ENCODE data around the gene TCEAL8. TPM values are rescaled to one million over a fixed set of nuclear protein-coding genes. Genes with fewer than 3 reads are reported as not detected.
"Not testable (repeated sequence)": the region's sequence is repeated elsewhere in the genome, so short reads cannot be mapped to it uniquely, and the experiment has no call there.

TCEAL8 gene
- total RNA-seq, 3 donors from 2014 or later = 17.1 to 23.4 (median 21.2) TPM

DNA sequence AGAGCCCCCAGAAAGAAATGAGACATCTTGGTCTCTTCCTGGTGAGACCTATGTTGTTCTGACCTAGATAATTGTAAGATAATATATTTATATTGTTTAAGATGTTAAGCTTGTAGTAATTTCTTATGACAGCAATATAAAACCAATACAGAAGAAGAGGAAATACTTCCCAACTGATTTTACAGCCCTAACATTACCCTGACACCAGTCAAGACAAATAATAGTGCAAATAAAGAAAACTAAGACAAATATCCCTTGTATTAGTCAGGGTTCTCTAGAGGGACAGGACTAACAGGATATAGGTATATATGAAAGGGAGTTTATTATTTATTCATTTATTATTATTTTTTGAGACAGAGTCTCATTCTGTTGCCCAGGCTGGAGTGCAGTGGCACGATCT is 18.7 kb downstream of the TCEAL8 start:
- no peaks in the 10 kb centered on the region for H3K36me3 Mint-ChIP-seq (ENCODE audit: insufficient read depth)
- H3K27me3 Mint-ChIP-seq (ENCODE audit: low read depth) = peaks cover under 1% of the 10 kb centered on the region
- no peak overlapping the region for H3K4me3 Mint-ChIP-seq
- DNase-seq = no peak
- no peaks in the 10 kb centered on the region for H3K4me1 Mint-ChIP-seq (ENCODE audit: low read depth)
- no peak for ATAC-seq
- no peaks in the 10 kb centered on the region for H3K9me3 Mint-ChIP-seq

- DNase-seq; ATAC-seq; H3K9me3 Mint-ChIP-seq; H3K4me1 Mint-ChIP-seq (ENCODE audit: low read depth); H3K4me3 Mint-ChIP-seq; H3K27me3 Mint-ChIP-seq (ENCODE audit: low read depth); H3K36me3 Mint-ChIP-seq (ENCODE audit: insufficient read depth): not testable (repeated sequence)
Observed at GRCh38 chrX:103235608-103236007, 19.3 kb downstream of the TCEAL8 start.

- Mint-ChIP-seq H3K36me3 (ENCODE audit: insufficient read depth) (no peaks in the 10 kb centered on the region), H3K4me1 (ENCODE audit: low read depth) (no peaks in the 10 kb centered on the region), H3K27me3 (ENCODE audit: low read depth) (peaks cover 3% of the 10 kb centered on the region), H3K4me3 (no peak overlapping the region), H3K9me3 (no peaks in the 10 kb centered on the region)
- ATAC-seq = no peak
- DNase-seq = no peak
Observed at GRCh38 chrX:103234869-103235268, 20.1 kb downstream of the TCEAL8 start.

- no peak for DNase-seq
- Mint-ChIP-seq H3K27me3 (ENCODE audit: low read depth) (peaks cover 5% of the 10 kb centered on the region), H3K36me3 (ENCODE audit: insufficient read depth) (no peaks in the 10 kb centered on the region), H3K4me3 (no peak overlapping the region), H3K4me1 (ENCODE audit: low read depth) (no peaks in the 10 kb centered on the region), H3K9me3 (no peaks in the 10 kb centered on the region)
- ATAC-seq = no peak
Observed at GRCh38 chrX:103233263-103233662, 21.7 kb downstream of the TCEAL8 start.

GRCh38 chrX:103225918-103226317 is 29.0 kb downstream of the TCEAL8 start:
- not testable (repeated sequence) for H3K27me3 Mint-ChIP-seq (ENCODE audit: low read depth); ATAC-seq; H3K9me3 Mint-ChIP-seq; H3K4me1 Mint-ChIP-seq (ENCODE audit: low read depth); H3K4me3 Mint-ChIP-seq; H3K36me3 Mint-ChIP-seq (ENCODE audit: insufficient read depth); DNase-seq

DNA sequence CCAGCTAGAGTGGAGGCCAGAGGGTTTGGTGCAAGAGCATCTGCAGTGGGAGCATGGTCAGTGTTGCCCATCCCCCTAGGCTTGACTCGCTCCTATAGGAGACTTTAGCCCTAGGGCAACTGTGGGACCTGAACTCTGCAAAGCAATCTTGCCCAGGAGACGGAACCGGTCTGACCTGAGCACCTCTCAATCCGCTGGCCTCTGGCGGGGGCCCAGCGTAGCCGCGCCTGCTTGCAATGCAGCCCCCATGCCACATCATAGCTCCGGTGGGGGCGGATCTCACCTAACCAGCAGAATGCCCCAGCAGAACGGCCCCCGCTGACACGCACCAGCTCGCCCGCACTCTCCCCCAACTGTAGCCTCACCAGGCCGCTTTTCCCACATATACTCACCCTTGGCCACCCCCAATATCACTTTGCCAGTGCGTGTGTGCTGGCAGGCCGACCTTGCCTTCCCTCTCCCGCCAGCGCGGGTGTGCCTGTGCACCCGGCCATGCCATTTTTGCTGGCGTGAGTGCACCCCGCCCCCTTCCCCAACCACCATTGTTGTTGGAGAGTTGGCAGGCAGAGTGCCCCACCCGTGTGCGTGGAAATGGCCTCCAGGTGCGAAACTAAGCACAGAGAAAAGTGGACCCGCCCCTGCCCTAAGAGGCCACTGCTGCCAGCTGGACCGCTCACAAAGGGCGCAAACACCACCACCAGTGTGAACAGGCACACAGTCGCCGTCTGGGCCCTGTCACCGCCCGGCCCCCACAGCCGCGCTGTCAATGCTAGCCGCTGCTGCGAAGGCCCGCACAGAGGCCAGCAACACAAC is 34.2 kb downstream of the TCEAL8 start:
- no peaks in the 10 kb centered on the region for H3K36me3 Mint-ChIP-seq (ENCODE audit: insufficient read depth)
- H3K4me3 Mint-ChIP-seq = no peak overlapping the region
- DNase-seq = no peak
- H3K27me3 Mint-ChIP-seq (ENCODE audit: low read depth) = peaks cover 6% of the 10 kb centered on the region
- peaks cover 9% of the 10 kb centered on the region for H3K4me1 Mint-ChIP-seq (ENCODE audit: low read depth)
- no peak for ATAC-seq
- no peaks in the 10 kb centered on the region for H3K9me3 Mint-ChIP-seq

DNA sequence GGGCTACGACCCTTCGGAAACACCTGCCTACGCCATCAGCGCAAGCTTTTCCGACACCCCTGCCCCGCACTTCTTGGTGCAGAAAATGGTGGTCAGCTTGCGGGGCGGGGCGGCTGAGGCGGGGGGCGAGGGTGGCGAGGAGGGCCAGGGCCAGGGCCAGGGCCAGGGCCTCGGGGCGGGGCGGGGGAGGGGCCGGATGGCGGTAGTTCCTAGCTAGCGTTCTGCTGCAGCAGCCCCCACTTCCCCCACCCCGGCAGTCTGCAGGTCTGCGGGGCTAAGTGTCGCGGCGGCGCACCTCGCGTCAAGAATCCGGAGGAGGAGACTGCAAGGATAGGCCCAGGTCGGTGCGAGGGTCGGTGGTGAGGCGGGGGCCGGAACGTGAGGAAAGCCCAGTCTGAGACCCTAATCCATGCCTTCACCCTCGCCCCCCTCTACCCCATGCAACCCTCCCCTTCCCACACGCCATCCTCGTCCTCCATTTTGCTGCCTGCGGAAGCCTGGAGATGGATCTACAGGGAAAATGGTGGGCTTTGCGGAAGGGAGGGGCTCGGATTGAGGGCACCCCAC is 39.4 kb downstream of the TCEAL8 start:
- ATAC-seq (peak; percentile 47 to 51), DNase-seq (peak; percentile 14)
- H3K9me3 Mint-ChIP-seq = no peaks in the 10 kb centered on the region
- H3K27me3 Mint-ChIP-seq (ENCODE audit: low read depth) = no peaks in the 10 kb centered on the region
- H3K4me1 Mint-ChIP-seq (ENCODE audit: low read depth) = peaks cover 14% of the 10 kb centered on the region
- H3K36me3 Mint-ChIP-seq (ENCODE audit: insufficient read depth) = no peaks in the 10 kb centered on the region
- peak overlapping the region; percentile 68 for H3K4me3 Mint-ChIP-seq

GRCh38 chrX:103214870-103215424 is 40.0 kb downstream of the TCEAL8 start, which contains the start of gene BEX4:
Gene BEX4 (plus strand): TSS chrX:103215108. CDS start chrX:103216154, 1,046 bp downstream.
- Mint-ChIP-seq H3K4me1 (ENCODE audit: low read depth) (peaks cover 14% of the 10 kb centered on the region), H3K9me3 (no peaks in the 10 kb centered on the region), H3K36me3 (ENCODE audit: insufficient read depth) (no peaks in the 10 kb centered on the region), H3K27me3 (ENCODE audit: low read depth) (no peaks in the 10 kb centered on the region), H3K4me3 (peak within 1 kb of the TSS; percentile 83)
- DNase-seq = peak; percentile 77
- peak; percentile 92 to 96 for ATAC-seq

GRCh38 chrX:103212749-103213457 is 42.1 kb downstream of the TCEAL8 start:
- ATAC-seq (no peak), DNase-seq (no peak)
- H3K9me3 Mint-ChIP-seq = no peaks in the 10 kb centered on the region
- H3K27me3 Mint-ChIP-seq (ENCODE audit: low read depth) = no peaks in the 10 kb centered on the region
- H3K4me1 Mint-ChIP-seq (ENCODE audit: low read depth) = peaks cover 14% of the 10 kb centered on the region
- no peak overlapping the region for H3K4me3 Mint-ChIP-seq
- H3K36me3 Mint-ChIP-seq (ENCODE audit: insufficient read depth) = no peaks in the 10 kb centered on the region

DNA sequence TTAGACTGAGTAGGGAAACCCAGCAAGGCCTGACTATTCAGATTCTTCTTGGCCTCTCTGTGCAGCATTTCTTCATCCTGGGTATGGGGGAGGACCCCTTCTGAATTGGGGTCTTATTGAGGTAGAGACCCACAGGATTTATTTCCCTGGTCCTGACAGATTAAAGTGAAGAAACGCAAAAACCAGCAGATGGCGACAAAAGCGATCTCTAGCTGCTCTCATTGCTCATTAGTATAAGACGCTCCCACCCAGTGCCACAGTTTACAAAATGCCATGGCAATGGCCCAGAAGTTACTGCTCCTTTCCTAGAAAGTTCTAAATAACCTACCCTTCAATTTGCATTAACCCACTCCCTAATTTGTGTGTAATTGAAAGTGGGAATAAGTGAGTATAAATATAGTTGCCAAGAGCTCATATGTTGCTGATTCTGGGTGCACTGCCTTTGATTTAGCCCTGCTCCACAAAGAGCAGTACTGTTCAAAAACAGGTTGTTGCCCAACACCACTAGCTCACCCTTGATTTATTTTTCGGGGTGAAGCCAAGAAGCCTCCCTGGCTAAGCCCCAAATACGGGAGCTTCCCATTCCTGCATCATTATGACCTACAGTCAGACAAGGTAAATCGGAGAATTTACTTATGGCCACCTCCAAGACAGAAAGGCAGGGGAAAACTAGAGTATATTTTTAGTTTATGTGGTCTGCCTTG is 43.8 kb downstream of the TCEAL8 start:
- no peak for ATAC-seq
- H3K4me1 Mint-ChIP-seq (ENCODE audit: low read depth) = peaks cover 9% of the 10 kb centered on the region
- no peak overlapping the region for H3K4me3 Mint-ChIP-seq
- H3K9me3 Mint-ChIP-seq = no peaks in the 10 kb centered on the region
- peak; percentile 28 for DNase-seq
- no peaks in the 10 kb centered on the region for H3K27me3 Mint-ChIP-seq (ENCODE audit: low read depth)
- no peaks in the 10 kb centered on the region for H3K36me3 Mint-ChIP-seq (ENCODE audit: insufficient read depth)

DNA sequence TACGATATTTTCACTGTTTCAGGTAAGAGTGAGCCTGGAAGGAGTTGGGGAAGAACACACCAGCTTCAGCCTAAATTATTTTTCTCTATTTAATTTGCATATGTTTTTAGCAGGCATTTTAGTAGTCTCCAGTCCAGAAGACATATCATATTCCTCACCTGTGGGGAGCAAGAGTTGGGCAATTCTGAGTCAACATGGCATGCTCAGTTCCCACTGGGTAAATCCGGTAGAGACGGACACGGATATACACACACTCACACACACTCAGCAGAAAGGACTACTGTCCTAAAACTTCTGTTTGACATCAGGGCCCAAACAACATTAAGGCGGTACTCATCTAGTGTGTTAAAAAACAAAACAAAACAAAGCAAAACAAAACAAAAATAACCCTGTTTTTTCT is 44.9 kb downstream of the TCEAL8 start:
- no peaks in the 10 kb centered on the region for H3K9me3 Mint-ChIP-seq
- DNase-seq (no peak), ATAC-seq (no peak)
- no peaks in the 10 kb centered on the region for H3K27me3 Mint-ChIP-seq (ENCODE audit: low read depth)
- H3K4me1 Mint-ChIP-seq (ENCODE audit: low read depth) = peaks cover 5% of the 10 kb centered on the region
- no peak overlapping the region for H3K4me3 Mint-ChIP-seq
- no peaks in the 10 kb centered on the region for H3K36me3 Mint-ChIP-seq (ENCODE audit: insufficient read depth)

Data from activated T-cell treated with anti-CD3 and anti-CD28 coated beads, Interleukin-2, amount 50 U/mL, for 4 hours (primary cell).